Measurements from ENCODE around the gene C2orf92.

C2orf92 gene

GRCh38 chr2:97735161-97735561 lies 65.6 kb downstream of the C2orf92 start:
- Histone ChIP-seq H3K36me3 (ENCODE audit: insufficient read depth, low read length) (no peaks in the 10 kb centered on the region), H3F3A (ENCODE audit: insufficient read depth, low read length) (no peaks in the 10 kb centered on the region), H2AFZ (ENCODE audit: low read length) (no peak overlapping the region), H3K27ac (ENCODE audit: low read depth, low read length, poor library complexity, severe bottlenecking) (no peak overlapping the region), H3K9me2 (ENCODE audit: low read depth, low read length) (no peaks in the 10 kb centered on the region), H3K4me2 (ENCODE audit: low read length) (no peak overlapping the region), H3K9me3 (ENCODE audit: low read length) (0 out of 2 replicates have a peak, but pooled peaks cover 2% of the 10 kb centered on the region), H3K9ac (ENCODE audit: low read length) (no peak overlapping the region), H3K27me3 (ENCODE audit: insufficient read depth, low read length) (no peaks in the 10 kb centered on the region), H4K20me1 (ENCODE audit: insufficient read depth, low read length) (no peaks in the 10 kb centered on the region), H3K79me2 (ENCODE audit: insufficient read depth, low read length) (no peaks in the 10 kb centered on the region), H3K4me3 (ENCODE audit: low read depth, low read length, poor library complexity, severe bottlenecking) (no peak overlapping the region), H3K4me1 (ENCODE audit: insufficient read depth, low read length, severe bottlenecking) (no peaks in the 10 kb centered on the region)
- TF ChIP-seq, protein P1, sequence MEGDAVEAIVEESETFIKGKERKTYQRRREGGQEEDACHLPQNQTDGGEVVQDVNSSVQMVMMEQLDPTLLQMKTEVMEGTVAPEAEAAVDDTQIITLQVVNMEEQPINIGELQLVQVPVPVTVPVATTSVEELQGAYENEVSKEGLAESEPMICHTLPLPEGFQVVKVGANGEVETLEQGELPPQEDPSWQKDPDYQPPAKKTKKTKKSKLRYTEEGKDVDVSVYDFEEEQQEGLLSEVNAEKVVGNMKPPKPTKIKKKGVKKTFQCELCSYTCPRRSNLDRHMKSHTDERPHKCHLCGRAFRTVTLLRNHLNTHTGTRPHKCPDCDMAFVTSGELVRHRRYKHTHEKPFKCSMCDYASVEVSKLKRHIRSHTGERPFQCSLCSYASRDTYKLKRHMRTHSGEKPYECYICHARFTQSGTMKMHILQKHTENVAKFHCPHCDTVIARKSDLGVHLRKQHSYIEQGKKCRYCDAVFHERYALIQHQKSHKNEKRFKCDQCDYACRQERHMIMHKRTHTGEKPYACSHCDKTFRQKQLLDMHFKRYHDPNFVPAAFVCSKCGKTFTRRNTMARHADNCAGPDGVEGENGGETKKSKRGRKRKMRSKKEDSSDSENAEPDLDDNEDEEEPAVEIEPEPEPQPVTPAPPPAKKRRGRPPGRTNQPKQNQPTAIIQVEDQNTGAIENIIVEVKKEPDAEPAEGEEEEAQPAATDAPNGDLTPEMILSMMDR (IDR thresholded peaks at IDR 0.05; ENCODE audit: low read length), result no peak
- no peak for TF ChIP-seq EZH2 (IDR thresholded peaks at IDR 0.05; ENCODE audit: borderline replicate concordance, low read length)

GRCh38 chr2:97736185-97736584 lies 66.7 kb downstream of the C2orf92 start:
- H2AFZ ChIP-seq (ENCODE audit: low read length), result no peak overlapping the region
- H3K36me3 ChIP-seq (ENCODE audit: insufficient read depth, low read length), result no peaks in the 10 kb centered on the region
- no peaks in the 10 kb centered on the region for H4K20me1 ChIP-seq (ENCODE audit: insufficient read depth, low read length)

DNA sequence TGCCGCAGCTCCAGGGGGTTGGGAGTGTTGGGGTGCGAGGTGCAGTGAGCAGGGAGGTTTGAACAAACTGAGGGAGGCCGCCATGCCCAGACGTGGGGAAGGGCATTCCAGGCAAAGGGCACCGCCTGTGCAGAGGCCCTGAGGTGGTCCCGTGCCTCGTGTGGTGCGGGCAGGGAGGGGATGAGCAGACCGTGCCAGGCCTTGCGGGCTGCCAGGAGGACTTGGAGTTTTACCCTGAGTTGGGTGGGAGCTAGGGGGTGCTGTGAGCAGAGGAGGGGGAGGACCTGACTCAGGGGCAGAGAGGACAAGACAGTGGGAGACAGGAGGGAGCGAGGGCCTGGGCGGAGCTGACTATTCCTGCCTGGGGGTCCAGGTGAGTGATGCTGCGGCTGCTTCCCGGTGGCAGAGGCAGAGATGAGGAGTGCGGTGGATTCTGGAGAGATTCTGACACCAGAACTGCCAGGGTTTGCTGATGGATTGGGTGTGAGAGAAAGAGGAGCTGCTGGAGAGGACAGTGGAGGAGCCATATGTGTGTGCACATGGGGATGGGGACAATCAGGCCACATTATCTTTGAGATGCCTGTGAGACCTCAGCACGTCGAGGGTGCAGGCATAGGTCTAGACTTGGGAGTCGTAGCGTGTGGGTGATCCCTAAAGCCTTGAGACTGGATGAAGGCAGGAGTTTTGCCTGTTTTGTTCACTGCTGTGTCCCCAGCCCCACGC lies 67.3 kb downstream of the C2orf92 start:
- TF ChIP-seq EZH2 (IDR thresholded peaks at IDR 0.05; ENCODE audit: borderline replicate concordance, low read length), result no peak
- TF ChIP-seq, protein P1 (IDR thresholded peaks at IDR 0.05; ENCODE audit: low read length), result no peak
- H3K27ac ChIP-seq (ENCODE audit: low read depth, low read length, poor library complexity, severe bottlenecking), result no peak overlapping the region
- H3K27me3 ChIP-seq (ENCODE audit: insufficient read depth, low read length), result no peaks in the 10 kb centered on the region
- H3F3A ChIP-seq (ENCODE audit: insufficient read depth, low read length), result no peaks in the 10 kb centered on the region
- no peaks in the 10 kb centered on the region for H3K9me3 ChIP-seq (ENCODE audit: low read length)
- no peaks in the 10 kb centered on the region for H3K9me2 ChIP-seq (ENCODE audit: low read depth, low read length)
- H3K4me1 ChIP-seq (ENCODE audit: insufficient read depth, low read length, severe bottlenecking), result no peaks in the 10 kb centered on the region
- H3K4me2 ChIP-seq (ENCODE audit: low read length), result no peak overlapping the region
- H4K20me1 ChIP-seq (ENCODE audit: insufficient read depth, low read length), result no peaks in the 10 kb centered on the region
- H3K36me3 ChIP-seq (ENCODE audit: insufficient read depth, low read length), result no peaks in the 10 kb centered on the region
- no peak overlapping the region for H3K4me3 ChIP-seq (ENCODE audit: low read depth, low read length, poor library complexity, severe bottlenecking)
- H3K79me2 ChIP-seq (ENCODE audit: insufficient read depth, low read length), result no peaks in the 10 kb centered on the region
- no peak overlapping the region for H3K9ac ChIP-seq (ENCODE audit: low read length)
- no peak overlapping the region for H2AFZ ChIP-seq (ENCODE audit: low read length)

More at GRCh38 chr2:97736185-97736584, 66.7 kb downstream of the C2orf92 start:
- H3K27ac ChIP-seq (ENCODE audit: low read depth, low read length, poor library complexity, severe bottlenecking), result no peak overlapping the region
- no peak overlapping the region for H3K9ac ChIP-seq (ENCODE audit: low read length)
- no peaks in the 10 kb centered on the region for H3K79me2 ChIP-seq (ENCODE audit: insufficient read depth, low read length)
- no peak overlapping the region for H3K4me2 ChIP-seq (ENCODE audit: low read length)
- no peaks in the 10 kb centered on the region for H3K27me3 ChIP-seq (ENCODE audit: insufficient read depth, low read length)
- H3F3A ChIP-seq (ENCODE audit: insufficient read depth, low read length), result no peaks in the 10 kb centered on the region
- no peaks in the 10 kb centered on the region for H3K9me2 ChIP-seq (ENCODE audit: low read depth, low read length)
- H3K4me3 ChIP-seq (ENCODE audit: low read depth, low read length, poor library complexity, severe bottlenecking), result no peak overlapping the region
- no peaks in the 10 kb centered on the region for H3K9me3 ChIP-seq (ENCODE audit: low read length)
- TF ChIP-seq, protein P1 (IDR thresholded peaks at IDR 0.05; ENCODE audit: low read length), result no peak
- no peak for TF ChIP-seq EZH2 (IDR thresholded peaks at IDR 0.05; ENCODE audit: borderline replicate concordance, low read length)
- H3K4me1 ChIP-seq (ENCODE audit: insufficient read depth, low read length, severe bottlenecking), result no peaks in the 10 kb centered on the region
